GM19452 (cell line): Measurements from ENCODE around the gene DYRK3.
"Not testable (repeated sequence)": the region's sequence is repeated elsewhere in the genome, so short reads cannot be mapped to it uniquely, and the experiment has no call there.

Experiments
- ATAC-seq: cut with Tn5 transposase; IDR thresholded peaks from one replicate; pipeline ENCODE4 v1.9.1; 2021; ENCODE audit not compliant: unreplicated experiment

DYRK3 gene

DNA sequence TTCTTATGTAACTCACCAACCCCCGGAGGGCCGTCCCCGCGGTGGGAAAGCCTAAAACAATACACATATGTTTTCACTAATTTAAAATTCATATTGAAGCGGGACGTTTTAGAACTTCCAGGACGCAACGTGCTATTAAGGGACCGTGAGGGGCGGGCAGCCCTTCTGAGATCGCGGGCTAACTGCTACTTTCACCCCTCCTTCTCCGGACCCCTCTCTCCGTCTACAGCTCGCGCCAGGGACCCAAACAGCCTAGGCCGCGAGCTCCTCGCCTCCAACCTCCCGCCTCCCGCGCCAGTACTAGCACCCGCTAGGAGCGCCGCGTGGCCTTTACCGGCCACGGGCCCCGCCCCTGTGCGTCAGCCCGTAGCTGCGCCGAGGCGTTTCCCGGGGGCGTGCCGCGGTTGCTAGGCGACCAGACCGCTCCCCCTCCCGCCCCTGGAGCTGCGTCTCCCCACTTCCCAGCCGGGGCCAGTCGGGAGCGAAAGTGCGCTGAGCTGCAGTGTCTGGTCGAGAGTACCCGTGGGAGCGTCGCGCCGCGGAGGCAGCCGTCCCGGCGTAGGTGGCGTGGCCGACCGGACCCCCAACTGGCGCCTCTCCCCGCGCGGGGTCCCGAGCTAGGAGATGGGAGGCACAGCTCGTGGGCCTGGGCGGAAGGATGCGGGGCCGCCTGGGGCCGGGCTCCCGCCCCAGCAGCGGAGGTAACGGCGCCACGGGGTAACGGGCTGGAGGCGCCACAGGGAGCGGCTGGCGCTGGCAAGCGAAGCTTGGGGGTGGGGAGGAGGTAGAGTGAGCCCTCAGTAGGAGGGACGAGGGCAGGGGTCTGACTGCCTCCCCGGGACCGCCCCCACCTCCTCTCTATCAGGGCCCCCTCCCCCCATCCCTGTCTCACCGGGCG, at the start of gene DYRK3:
Gene DYRK3, plus strand, starts transcription at position 457 of the 898 bp plus-strand sequence. Its CDS starts 168 bp downstream, at position 625.
- peak; percentile 95 for ATAC-seq

DNA sequence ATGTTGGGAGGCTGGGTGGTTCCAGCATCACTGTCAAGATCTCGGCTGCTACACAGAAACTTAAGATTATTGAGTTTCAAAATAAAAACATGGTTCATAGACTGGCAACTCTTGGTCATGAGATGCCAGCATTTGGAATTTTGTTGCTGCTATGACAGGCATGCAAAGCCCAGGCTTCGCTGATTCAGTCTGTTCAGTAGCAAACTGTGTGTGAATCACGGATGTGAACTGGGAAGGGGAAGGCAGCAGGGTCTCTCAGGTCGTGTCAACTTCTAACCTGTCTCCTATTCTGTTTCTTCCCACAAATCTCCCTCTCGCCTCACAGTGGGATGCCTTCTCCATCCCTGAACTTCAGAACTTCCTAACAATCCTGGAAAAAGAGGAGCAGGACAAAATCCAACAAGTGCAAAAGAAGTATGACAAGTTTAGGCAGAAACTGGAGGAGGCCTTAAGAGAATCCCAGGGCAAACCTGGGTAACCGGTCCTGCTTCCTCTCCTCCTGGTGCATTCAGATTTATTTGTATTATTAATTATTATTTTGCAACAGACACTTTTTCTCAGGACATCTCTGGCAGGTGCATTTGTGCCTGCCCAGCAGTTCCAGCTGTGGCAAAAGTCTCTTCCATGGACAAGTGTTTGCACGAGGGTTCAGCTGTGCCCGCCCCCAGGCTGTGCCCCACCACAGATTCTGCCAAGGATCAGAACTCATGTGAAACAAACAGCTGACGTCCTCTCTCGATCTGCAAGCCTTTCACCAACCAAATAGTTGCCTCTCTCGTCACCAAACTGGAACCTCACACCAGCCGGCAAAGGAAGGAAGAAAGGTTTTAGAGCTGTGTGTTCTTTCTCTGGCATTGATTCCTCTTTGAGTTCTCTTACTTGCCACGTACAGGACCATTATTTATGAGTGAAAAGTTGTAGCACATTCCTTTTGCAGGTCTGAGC, 48.6 kb upstream of the DYRK3 start:
- no peak for ATAC-seq

DNA sequence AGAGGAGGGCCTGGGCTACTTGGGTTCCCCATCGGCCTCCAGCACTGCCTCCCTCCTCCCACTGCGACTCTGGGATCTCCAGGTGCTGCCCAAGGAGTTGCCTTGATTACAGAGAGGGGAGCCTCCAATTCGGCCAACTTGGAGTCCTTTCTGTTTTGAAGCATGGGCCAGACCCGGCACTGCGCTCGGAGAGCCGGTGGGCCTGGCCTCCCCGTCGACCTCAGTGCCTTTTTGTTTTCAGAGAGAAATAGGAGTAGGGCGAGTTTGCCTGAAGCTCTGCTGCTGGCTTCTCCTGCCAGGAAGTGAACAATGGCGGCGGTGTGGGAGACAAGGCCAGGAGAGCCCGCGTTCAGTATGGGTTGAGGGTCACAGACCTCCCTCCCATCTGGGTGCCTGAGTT, 47.4 kb upstream of the DYRK3 start:
- no peak for ATAC-seq

DNA sequence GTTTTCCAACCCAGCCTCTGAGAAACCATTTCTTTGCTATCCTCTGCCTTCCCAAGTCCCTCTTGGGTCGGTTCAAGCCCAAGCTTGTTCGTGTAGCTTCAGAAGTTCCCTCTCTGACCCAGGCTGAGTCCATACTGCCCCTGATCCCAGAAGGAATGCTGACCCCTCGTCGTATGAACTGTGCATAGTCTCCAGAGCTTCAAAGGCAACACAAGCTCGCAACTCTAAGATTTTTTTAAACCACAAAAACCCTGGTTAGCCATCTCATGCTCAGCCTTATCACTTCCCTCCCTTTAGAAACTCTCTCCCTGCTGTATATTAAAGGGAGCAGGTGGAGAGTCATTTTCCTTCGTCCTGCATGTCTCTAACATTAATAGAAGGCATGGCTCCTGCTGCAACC, 46.8 kb upstream of the DYRK3 start:
- ATAC-seq, result no peak

DNA sequence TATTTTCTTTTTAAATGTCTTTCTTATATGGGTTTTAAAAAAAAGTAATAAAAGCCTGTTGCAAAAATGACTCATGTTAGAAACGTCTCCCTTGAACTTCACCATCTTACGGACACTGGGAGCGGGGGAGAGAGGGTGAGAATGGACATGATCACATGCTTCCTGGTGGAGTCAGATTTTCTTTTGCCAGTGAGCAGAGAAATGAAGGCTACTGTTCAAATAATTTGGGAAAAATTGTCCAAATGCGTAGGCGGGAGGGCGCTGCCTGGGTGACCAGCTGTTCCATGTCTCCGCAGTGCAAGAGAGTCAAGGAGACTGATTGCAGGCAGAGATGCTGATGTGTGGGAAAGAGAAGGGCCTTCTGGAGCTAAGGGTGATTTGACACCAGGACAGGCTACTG, 46.1 kb upstream of the DYRK3 start:
- no peak for ATAC-seq

DNA sequence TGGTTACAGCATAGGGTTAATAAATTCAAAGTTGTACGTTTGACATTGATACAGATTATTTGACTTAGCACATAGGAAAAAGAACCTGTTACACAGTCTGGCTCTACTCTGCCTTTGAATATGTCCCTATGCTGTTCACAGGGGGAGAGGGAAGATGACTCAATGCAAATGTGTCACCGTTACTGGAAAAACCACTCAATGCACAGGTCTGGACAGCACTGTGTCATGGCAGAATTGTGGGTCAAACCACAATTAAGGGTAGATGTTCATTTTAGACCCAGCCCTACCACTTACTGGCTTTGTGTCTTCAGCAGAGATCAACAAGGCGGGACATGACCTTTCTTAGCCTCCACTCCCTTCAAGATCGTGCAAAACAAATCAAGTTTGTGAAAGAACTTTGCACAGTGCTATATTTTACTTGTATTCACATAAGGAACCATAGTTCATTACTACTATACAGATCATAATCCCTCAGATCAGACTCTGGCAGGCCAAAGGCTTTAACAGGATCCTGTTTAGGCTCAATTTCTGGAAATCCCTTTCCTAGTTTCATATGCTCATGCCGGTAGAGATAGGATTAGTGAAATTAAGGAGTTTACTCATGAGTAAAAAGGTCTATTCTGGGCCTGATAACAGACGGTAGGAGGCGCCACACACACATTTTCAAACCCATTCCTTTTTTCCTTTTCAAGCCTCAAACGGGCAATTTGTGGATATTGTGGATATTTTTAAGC, 45.1 kb upstream of the DYRK3 start:
- ATAC-seq, result peak; percentile 62

DNA sequence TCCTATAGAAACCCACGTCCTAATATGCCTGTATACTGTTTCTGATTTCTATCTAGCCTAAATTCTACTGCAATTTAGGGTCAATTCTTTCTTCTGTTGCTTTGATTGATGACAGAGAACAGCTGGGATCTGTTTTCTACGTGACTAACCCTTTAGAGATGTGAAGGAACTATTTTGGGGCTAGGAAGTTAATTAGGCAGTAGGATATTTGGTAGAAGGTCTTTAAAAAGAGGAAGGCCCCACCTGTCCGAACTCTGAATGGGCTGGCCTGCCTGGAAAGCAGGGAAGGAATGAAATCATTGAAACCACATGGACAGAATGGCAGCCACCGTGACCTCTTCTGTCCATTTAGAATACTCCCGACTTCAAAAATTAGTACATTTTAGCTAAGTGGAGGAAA, 44.1 kb upstream of the DYRK3 start:
- ATAC-seq, result no peak

DNA sequence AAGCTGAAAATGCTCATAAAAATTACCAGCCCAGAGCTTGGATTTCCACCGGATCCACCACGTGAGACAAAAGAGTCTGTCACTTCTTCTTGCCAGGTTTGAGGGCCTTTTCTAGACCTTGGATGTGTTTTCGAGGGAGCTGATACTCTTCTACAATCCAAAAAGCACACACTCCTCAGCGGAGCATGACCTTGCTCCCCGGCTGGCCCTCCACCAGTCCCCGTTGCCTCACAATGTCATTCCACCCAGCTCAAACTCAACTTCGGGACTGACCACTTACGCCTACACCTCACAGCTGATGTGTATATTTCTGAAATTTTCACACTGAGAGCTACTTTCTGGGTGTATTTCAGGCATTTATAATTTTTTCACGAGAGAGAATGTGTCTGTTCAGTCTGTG, 43.6 kb upstream of the DYRK3 start:
- ATAC-seq, result no peak

DNA sequence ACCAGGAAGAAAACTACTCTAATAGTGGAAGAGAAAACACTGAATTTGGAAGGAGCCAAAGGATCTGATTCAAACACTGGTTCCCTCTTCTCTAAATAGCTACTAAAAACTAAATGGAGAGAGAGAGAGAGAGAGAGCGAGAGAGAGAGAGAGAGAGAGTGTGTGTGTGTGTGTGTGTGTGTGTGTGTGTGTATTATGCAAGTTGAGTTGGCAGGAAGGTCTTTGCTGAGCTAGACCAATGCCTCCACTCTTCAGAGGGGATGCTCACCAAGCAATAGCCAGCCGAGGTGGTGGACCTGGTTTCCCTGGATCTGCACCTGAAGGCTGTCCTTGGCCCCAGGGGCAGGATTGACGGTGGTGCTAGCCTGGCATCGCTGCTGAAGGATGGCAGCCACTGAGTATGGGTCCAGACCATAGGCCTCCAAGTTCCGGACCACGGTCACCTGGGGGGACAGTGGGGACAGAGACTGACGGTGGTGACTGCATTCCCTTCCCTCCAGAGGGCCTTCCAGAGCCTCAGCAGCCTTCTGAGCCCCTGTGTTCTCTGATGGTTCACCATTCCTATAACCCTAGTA, 41.9 kb upstream of the DYRK3 start:
- no peak for ATAC-seq

DNA sequence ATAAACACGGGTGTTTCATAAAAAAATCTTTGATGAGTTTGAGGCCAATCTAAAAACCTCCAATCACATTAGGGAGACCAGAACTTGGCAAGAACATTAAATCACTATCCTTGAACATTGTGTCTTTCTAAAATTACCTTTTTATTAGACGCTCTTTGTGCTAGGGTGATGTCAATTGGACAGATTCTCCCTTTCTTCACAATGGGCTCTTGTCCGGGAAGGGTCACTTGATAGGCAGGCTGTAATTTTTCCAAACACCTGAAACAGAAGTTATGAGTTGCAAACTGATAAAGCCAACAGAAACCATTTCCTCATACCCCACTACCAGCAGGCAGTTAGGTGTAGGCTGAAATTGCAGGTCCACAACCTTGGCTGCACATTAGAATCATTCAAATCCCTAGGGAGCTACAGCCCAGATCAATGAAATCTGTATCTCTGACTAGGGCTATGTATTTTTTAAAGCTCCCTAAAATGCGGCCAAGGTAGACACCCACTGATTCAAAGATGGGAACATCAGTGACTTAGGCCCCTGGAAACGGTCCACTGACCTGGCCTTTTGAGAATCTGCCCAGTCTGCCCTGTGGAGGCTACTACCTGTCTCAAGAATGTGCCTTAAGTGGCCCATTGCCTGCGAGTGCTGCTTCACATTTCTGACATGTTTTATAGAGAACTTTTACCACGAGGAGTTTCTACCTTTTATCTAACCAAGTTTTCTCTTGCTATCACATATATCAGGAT, 39.6 kb upstream of the DYRK3 start:
- ATAC-seq, result no peak

DNA sequence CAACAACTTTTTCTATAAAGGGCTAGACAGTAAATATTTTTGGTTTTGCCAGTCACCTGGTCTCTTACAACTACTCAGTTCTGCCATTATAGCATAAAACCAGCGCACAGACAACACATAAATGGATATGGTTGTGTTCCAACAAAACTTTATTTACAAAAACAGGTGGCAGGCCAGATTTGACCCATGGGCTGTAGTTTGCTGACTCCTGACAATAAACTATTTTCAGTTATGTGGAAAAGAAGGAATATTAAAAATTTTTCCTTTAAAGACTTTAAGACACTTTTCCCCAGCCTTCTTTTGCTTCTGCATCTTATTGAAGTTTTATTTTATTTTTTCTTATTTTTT, 39.0 kb upstream of the DYRK3 start:
- no peak for ATAC-seq

DNA sequence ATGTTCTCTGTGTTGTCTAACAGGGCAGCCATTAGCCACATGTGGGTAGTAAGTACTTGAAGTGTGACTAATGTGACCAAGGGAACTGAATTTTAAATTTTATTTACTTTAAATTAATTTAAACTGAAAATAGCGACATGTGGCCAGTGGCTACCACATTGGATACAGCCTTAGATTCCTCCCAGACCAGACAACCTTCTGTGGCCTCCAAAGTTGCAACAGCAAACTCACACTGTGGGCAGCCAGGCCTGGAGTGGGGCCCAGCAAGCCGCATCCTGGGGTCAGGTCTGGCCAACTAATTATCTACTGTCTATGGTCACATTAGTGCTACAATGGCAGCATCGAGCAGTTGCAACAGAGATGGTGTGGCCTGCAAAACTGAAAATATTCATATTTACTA, 34.8 kb upstream of the DYRK3 start:
- no peak for ATAC-seq

DNA sequence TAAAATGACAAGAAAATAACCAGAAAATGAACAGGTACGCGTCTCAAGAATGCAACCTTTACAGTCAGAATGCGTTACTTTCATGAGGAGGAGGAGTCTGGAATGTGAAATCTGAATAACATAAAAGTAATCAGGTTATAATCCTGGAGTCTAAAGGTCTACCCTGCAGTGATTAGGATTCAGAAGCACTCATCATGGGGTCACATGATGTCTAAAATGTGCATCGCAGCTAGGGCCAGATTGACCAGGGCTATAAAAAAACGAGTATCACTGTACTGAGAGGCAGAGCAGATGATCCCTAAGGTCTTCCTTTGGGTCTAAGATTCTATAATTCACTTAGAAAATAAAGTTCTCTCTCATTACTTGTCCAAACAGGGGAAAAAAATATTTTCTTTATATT, 30.5 kb upstream of the DYRK3 start:
- no peak for ATAC-seq

DNA sequence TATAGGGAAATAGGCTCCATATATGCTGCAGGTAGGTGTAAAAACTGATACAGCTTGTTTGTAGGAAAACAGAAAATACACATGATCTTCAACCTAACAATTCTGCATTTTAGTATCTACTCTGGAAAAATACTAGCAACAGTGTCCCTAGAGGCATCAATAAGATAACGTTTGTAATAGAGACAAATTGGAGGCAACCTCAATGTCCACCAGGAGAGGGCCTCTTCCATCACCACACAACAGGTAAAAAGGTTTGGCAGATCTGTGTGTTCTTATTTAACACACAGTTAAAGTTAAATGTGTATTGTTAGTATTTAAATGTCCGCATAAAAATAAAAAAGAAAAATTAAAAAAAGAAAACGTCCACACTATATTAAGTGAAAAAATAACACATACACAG, 28.5 kb upstream of the DYRK3 start:
- ATAC-seq, result no peak

DNA sequence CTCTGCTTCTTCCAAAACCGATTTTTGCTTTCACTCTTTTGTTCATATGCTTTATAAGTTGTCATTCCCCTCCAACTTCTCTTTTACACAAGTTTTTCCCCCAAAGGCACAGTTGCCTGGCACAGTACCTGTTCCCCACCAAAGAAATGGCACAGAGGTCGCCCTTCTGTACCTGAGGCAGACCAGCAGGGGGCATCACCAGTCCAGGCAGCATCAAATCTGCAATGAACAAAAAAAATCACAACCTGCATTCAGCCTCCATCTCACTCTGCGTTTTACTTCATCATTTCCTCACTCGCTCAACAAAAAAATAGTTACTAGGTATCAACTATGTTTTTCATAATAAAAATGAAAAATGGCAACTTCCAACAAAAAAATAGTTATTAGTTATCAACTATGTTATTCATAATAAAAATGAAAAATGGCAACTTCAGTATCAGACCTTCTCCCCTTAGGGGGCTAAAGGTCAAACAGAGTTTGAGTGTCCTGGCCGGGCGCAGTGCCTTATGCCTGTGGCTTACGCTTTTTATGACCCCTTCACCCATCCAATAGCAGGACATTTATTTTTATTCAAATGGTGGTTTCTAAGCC, 27.1 kb upstream of the DYRK3 start:
- ATAC-seq, result no peak

DNA sequence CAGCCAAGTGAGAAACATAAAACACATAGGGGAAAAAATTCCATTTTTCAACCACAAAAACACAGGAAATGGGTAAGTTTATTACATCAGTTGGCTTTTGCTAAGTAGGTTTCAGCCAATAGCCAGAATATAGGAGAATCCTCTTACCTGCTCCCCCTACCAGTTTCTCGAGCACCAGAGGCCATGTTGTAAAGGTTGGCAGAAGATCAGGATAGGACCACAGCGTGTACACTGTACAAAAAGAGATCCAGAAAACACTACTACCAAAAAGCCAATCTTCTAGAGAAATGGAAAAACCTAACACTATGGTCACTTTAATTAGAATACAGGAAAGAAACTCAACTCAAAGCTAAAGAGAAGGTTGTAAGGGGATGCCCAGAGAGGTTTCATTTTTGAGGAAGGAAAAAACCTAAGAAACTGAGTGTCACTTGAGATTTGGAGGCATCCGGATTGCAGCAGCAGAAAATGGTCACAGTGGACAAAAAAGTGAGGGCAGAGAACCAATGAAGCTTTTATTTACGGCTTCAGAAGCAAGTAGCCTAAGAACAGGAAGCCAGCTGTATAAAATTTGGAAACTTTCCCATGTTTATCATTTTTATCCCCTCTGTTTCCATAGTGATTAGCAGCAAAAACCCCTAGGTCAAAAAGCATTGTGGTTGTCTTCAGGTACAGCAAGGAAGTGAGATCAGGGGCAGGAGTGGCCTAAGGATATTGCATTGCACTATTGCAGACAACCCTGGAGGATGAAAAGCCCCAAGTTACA, 25.9 kb upstream of the DYRK3 start:
- ATAC-seq, result no peak

DNA sequence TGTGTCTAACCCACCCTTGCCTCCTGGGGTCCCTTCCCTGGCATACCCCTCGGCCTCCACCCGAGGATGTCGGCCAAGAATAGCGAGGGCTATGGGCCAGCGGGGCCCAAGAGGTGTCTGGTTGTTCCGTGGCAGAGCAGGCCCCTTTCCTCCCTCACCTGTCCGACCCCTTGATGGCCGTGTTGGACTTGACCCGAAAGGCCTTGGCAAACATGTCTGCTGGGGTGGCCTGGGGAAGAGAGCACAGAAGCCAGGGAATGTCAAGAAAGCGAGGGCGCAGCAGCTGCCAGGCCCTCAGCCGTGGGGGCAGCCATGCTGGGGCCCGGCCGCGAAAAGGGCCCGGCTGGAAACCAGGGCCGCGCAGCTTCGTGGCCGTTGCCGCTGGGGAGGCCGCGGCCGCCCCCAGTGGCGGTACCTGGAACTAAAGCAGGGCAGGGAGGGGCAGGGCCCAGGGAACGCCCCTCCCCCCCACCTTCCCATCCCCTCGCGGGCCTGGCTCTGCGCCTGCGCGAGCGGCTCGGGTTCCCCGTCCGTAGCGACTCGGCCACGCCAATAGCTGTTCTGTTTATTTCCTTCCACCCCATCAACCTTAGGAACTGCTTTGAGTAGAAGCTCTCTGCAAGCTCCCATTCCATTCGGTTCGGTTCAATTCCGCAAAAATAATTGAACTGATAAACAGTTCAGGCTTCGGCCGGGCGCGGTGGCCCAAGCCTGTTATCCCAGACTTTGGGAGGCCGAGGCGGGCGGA, 23.0 kb upstream of the DYRK3 start, which contains the start of gene EIF2D:
Gene EIF2D, minus strand, starts transcription at position 337 of the 748 bp plus-strand sequence. Its CDS starts 123 bp downstream, at position 214.
- ATAC-seq, result peak; percentile 84

DNA sequence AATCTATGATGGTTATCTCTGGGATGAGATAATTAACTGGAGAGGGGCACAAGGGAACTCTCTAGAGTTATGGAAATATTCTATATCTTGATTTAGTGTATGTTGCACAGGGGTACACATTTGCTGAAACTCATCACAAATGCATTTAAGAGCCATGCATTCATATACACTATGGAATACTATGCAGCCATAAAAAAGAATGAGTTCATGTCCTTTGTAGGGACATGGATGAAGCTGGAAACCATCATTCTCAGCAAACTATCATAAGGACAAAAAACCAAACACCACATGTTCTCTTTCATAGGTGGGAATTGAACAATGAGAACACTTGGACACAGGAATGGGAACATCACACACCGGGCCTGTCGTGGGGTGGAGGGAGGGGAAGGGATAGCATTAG, 8.9 kb upstream of the DYRK3 start:
- ATAC-seq, result not testable (repeated sequence)
